ENCODE results near the gene PAQR6. TPM values are rescaled to one million over a fixed set of nuclear protein-coding genes. Genes with fewer than 3 reads are reported as not detected.

PAQR6 gene
- total RNA-seq, 1 experiment from 2014 or later, result 4.1 TPM

- intact Hi-C loops (cut with micrococcal nuclease; ENCODE audit: unreplicated experiment), result no loop called here
- Histone ChIP-seq H3K4me1 (ENCODE audit: insufficient read depth, low read length, poor library complexity, severe bottlenecking) (peaks cover 12% of the 10 kb centered on the region), H3K27me3 (replicated peaks; ENCODE audit: insufficient read depth, low read depth, low read length, poor library complexity) (no peaks in the 10 kb centered on the region), H3K4me3 (ENCODE audit: low read depth, low read length, poor library complexity, severe bottlenecking) (no peak overlapping the region), H3K36me3 (ENCODE audit: insufficient read depth, low read length, poor library complexity, severe bottlenecking) (peaks cover 10% of the 10 kb centered on the region), H3K27ac (ENCODE audit: low read depth, low read length, poor library complexity, severe bottlenecking) (no peak overlapping the region), H3K9me3 (ENCODE audit: low read depth, low read length, poor library complexity, severe bottlenecking) (no peaks in the 10 kb centered on the region)
- ChIA-PET CTCF (no interaction called here), POLR2A (ENCODE audit: low non-redundant PET) (no interaction called here)
- TF ChIP-seq EZH2 (IDR thresholded peaks at IDR 0.05; ENCODE audit: borderline replicate concordance, low read depth, low read length, poor library complexity, severe bottlenecking) (no peak), CTCF (conservative IDR thresholded peaks at IDR 0.05; ENCODE audit: low read depth, low read length) (no peak)
- no TSS peak for BruUV-seq (replicated peaks)
- no peak for DNase-seq (ENCODE audit: low spot score)
Measured at GRCh38 chr1:156229809-156230472, 17.9 kb downstream of the PAQR6 start.

DNA sequence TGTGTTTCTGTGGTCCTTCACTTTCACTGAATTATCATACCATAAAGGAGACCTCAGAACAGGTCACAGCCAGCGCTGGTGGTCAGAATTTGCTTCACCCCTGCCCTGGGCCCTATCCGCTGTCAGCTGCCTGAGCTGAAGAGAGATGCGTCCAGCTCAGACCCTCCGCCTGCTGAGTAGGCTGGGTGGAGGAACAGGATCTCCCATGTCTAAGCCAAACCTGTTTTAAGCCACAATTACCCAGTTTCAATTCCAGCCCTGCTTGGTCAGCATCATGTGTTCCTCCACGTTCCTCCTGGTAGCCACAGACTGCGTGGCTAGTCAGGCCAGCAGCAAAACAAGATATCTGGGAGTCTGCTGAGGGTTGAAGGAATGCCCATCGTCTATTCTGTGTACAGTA lies 19.4 kb downstream of the PAQR6 start:
- Histone ChIP-seq H3K27me3 (replicated peaks; ENCODE audit: insufficient read depth, low read depth, low read length, poor library complexity) (no peaks in the 10 kb centered on the region), H3K9me3 (ENCODE audit: low read depth, low read length, poor library complexity, severe bottlenecking) (no peaks in the 10 kb centered on the region), H3K4me1 (ENCODE audit: insufficient read depth, low read length, poor library complexity, severe bottlenecking) (peaks cover 12% of the 10 kb centered on the region), H3K4me3 (ENCODE audit: low read depth, low read length, poor library complexity, severe bottlenecking) (no peak overlapping the region), H3K27ac (ENCODE audit: low read depth, low read length, poor library complexity, severe bottlenecking) (no peak overlapping the region), H3K36me3 (ENCODE audit: insufficient read depth, low read length, poor library complexity, severe bottlenecking) (peaks cover 15% of the 10 kb centered on the region)
- no TSS peak for BruUV-seq (replicated peaks)
- CTCF ChIA-PET, result interaction anchor here (0.6 kb wide), 1 partner anchor 485 kb away, joined by 7 read pairs; no protein-coding TSS in a partner anchor
- no peak for TF ChIP-seq EZH2 (IDR thresholded peaks at IDR 0.05; ENCODE audit: borderline replicate concordance, low read depth, low read length, poor library complexity, severe bottlenecking)
- no peak for TF ChIP-seq CTCF (conservative IDR thresholded peaks at IDR 0.05; ENCODE audit: low read depth, low read length)
- intact Hi-C loops (cut with micrococcal nuclease; ENCODE audit: unreplicated experiment), result no loop called here
- POLR2A ChIA-PET (ENCODE audit: low non-redundant PET), result no interaction called here
- no peak for DNase-seq (ENCODE audit: low spot score)

- BruUV-seq (replicated peaks), result no TSS peak
- POLR2A ChIA-PET (ENCODE audit: low non-redundant PET), result no interaction called here
- Histone ChIP-seq H3K4me3 (ENCODE audit: low read depth, low read length, poor library complexity, severe bottlenecking) (no peak overlapping the region), H3K4me1 (ENCODE audit: insufficient read depth, low read length, poor library complexity, severe bottlenecking) (no peaks in the 10 kb centered on the region), H3K27me3 (replicated peaks; ENCODE audit: insufficient read depth, low read depth, low read length, poor library complexity) (no peaks in the 10 kb centered on the region), H3K9me3 (ENCODE audit: low read depth, low read length, poor library complexity, severe bottlenecking) (no peaks in the 10 kb centered on the region), H3K27ac (ENCODE audit: low read depth, low read length, poor library complexity, severe bottlenecking) (no peak overlapping the region), H3K36me3 (ENCODE audit: insufficient read depth, low read length, poor library complexity, severe bottlenecking) (peaks cover 24% of the 10 kb centered on the region)
- TF ChIP-seq EZH2 (IDR thresholded peaks at IDR 0.05; ENCODE audit: borderline replicate concordance, low read depth, low read length, poor library complexity, severe bottlenecking), result no peak
- no peak for TF ChIP-seq CTCF (conservative IDR thresholded peaks at IDR 0.05; ENCODE audit: low read depth, low read length)
- CTCF ChIA-PET, result no interaction called here
- no peak for DNase-seq (ENCODE audit: low spot score)
- intact Hi-C loops (cut with micrococcal nuclease; ENCODE audit: unreplicated experiment), result no loop called here
Measured at GRCh38 chr1:156226782-156227181, 21.1 kb downstream of the PAQR6 start.

All from A673 (cell line).